Lower leg skin (tissue), 4 donors: ENCODE data around the gene RNF213. TPM values are rescaled to one million over a fixed set of nuclear protein-coding genes. Genes with fewer than 3 reads are reported as not detected.

ENCODE experiments used
- DNase-seq, 2 donors: peaks; one replicate each; pipeline ENCODE4 v3.0.0-alpha.2; 2019; ENCODE audit warnings: low spot score in 2 of 2
- H3K4me3 ChIP-seq: fragments of 200-600 bp; sonication (generic); 2 replicates; pipeline ENCODE4 v1.5.1; 2017; ENCODE audit warnings: mild to moderate bottlenecking, low read depth; ENCODE audit not compliant: poor library complexity, severe bottlenecking
- CTCF ChIP-seq, 3 donors: fragments of 450-650 bp; IDR thresholded peaks; one replicate each; pipeline ENCODE4 v1.5.1; 2016; ENCODE audit warnings: antibody characterized with exemption in 3 of 3, mild to moderate bottlenecking in 3 of 3, moderate library complexity in 2 of 3
- POLR2A ChIP-seq, 2 donors: fragments of 450-650 bp; IDR thresholded peaks; one replicate each; pipeline ENCODE4 v1.6.1; 2016 to 2017; ENCODE audit warnings: antibody characterized with exemption in 2 of 2, mild to moderate bottlenecking in 1 of 2, moderate library complexity in 1 of 2
- WGBS, 2 donors: methylation state at CpG; one replicate each; pipeline ENCODE4 v1.1.5; 2018; 5-methylcytosine and 5-hydroxymethylcytosine counted together
- intact Hi-C: fragments of 100-400 bp; cut with DNase I; formaldehyde crosslinking; loops from one replicate; pipeline ENCODE4 v1.15.0; 2023; ENCODE audit warnings: low total_unique reads
- total RNA-seq, 4 donors: library from RNA; depleted of rRNA; stranded (reverse); fragments of >200 nt; gene quantifications; one replicate each; pipeline ENCODE4 v1.1.0, GENCODE V29; 2016

The RNF213 gene
- total RNA-seq, 4 donors from 2014 or later = 48.4 to 103 (median 59.8) TPM

- intact Hi-C loops = loop anchor here (10.0 kb wide), 1 partner anchor 114 kb away; no protein-coding TSS in a partner anchor
- WGBS, 2 donors = 83 to 85% methylated on average over 20 to 25 of the region's 26 CpGs
- TF ChIP-seq CTCF (IDR thresholded peaks at IDR 0.05) = no peak
- TF ChIP-seq POLR2A (IDR thresholded peaks at IDR 0.05) = no peak
Measured at GRCh38 chr17:80248894-80249710, 11.6 kb upstream of the RNF213 start.

GRCh38 chr17:80251966-80252365 lies 8.7 kb upstream of the RNF213 start:
- no peak overlapping the region for H3K4me3 ChIP-seq
- intact Hi-C loops = loop anchor here (5.0 kb wide), 1 partner anchor 170 kb away; no protein-coding TSS in a partner anchor
- no peak for TF ChIP-seq CTCF (IDR thresholded peaks at IDR 0.05)
- TF ChIP-seq POLR2A (IDR thresholded peaks at IDR 0.05) = no peak
- WGBS, 2 donors = 90 to 91% methylated on average over 11 of the region's 11 CpGs
- no peak for DNase-seq

More at GRCh38 chr17:80248894-80249710, 11.6 kb upstream of the RNF213 start:
- DNase-seq = no peak
- no peak overlapping the region for H3K4me3 ChIP-seq

DNA sequence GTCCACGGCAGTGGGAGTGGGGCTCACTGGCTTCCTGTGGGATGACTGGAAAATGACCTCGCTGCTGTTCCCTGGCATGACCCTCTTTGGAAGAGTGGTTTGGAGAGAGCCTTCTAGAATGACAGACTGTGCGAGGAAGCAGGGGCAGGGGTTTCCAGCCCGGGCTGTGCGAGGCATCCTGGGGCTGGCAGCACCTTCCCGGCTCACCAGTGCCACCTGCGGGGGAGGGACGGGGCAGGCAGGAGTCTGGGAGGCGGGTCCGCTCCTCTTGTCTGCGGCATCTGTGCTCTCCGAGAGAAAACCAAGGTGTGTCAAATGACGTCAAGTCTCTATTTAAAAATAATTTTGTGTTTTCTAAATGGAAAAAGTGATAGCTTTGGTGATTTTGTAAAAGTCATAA lies 7.8 kb upstream of the RNF213 start:
- 40 to 46% methylated on average over 13 of the region's 13 CpGs for WGBS, 2 donors
- no peak overlapping the region for H3K4me3 ChIP-seq
- DNase-seq = no peak
- TF ChIP-seq CTCF (IDR thresholded peaks at IDR 0.05) (no peak), POLR2A (IDR thresholded peaks at IDR 0.05) (no peak)
- intact Hi-C loops = loop anchor here (5.0 kb wide), 1 partner anchor 171 kb away; no protein-coding TSS in a partner anchor

DNA sequence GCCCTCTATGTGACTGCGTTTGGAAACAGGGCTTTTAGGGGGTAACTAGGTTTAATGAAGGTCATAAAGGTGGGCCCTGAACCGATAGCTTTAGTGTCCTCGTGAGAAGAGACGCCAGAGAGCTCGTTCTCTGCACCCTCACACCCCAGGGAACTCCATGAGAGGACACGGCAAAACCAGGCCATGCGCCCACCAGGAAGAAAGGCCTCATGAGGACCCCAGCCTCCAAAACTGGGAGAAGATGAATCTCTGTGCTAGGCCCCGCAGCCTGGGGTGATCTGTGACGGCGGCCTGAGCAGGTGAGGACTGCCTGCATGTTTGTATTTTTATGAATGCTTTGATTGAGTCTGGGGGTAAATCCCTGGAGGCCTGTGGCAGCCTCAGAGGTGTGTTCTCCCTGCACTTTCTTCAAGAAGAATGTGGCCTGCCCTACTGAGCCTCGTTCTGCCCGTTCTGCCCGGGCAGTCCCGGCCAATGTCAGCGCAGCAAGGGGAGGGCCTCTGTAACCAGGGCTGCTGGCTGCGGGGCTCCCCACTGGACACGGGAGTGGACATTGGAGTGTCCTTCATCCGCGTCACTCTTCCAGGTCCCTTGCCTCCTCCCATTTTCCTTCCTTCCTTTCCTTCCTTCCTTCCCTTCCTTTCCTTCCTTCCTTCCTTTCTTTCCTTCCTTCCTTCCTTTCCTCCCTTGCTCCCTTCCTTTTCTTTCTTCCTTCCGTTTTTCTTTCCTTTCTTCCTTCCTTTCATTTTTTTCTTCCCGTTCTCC lies 6.8 kb upstream of the RNF213 start:
- no peak for TF ChIP-seq POLR2A (IDR thresholded peaks at IDR 0.05)
- TF ChIP-seq CTCF (IDR thresholded peaks at IDR 0.05) = no peak
- no peak overlapping the region for H3K4me3 ChIP-seq
- no peak for DNase-seq
- intact Hi-C loops = loop anchor here (5.0 kb wide), 1 partner anchor 172 kb away; no protein-coding TSS in a partner anchor
- WGBS, 2 donors = 89 to 91% methylated on average over 20 to 21 of the region's 21 CpGs

DNA sequence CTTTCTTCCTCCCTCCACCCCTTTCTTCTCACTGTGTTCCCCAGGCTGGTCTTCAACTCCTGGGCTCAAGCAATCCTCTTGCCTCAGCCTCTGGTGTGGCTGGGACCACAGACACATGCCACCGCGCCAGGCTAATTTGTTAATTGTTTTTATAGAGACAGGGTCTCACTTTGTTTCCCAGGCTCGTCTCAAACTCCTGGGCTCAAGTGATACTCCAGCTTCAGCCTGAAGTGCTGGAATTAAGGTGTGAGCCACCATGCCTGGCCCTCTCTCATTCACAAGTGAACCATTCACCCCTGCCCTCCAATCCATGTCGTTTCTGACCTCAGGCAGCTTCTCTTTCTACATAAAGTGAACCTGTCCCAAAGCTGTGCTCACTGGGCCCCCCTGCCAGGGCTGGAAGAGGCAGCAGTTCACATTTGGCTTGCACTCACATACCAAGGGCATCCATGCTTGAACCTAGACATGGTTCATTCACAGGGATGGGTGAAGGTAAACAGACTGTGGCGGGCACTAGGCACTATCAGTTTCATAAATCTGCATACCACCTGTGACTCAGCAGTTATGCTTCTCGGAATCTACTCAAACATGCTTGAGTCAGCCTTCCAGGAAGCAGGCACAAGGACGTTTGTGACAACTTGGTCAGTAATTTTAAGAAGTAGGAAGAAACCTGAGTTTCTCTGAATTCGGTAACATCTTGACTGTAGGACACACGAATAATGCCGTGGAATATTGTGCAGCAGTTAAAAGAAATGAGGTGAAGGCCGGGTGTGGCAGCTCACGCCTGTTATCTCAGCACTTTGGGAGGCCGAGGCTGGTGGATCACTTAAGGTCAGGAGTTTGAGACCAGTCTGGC lies 6.0 kb upstream of the RNF213 start:
- TF ChIP-seq CTCF (IDR thresholded peaks at IDR 0.05) (no peak), POLR2A (IDR thresholded peaks at IDR 0.05) (no peak)
- intact Hi-C loops = loop anchor here (5.0 kb wide), 1 partner anchor 172 kb away; no protein-coding TSS in a partner anchor
- no peak for DNase-seq
- H3K4me3 ChIP-seq = no peak overlapping the region
- WGBS, 2 donors = 52 to 61% methylated on average over 13 of the region's 13 CpGs
